Natural killer cell treated with Interleukin-12 subunit alpha and Interleukin-12 subunit beta and Interleukin-15 and Interleukin-18, amount 100 ng/mL, for 72 hours (primary cell): ENCODE results near the gene SLC44A5. TPM values are rescaled to one million over a fixed set of nuclear protein-coding genes. Genes with fewer than 3 reads are reported as not detected.

Experiments
- ATAC-seq, 2 donors: fragments of 150-1000 bp; cut with Tn5 transposase in 1 of 2; sonication (Bioruptor Pico), chemical (Tn5 transposase) in 1 of 2; 2 replicates each; pipeline ENCODE4 v1.10.0; 2021
- DNase-seq: peaks from one replicate; pipeline ENCODE4 v3.0.0; 2022; ENCODE audit warnings: low spot score
- H3K27ac Mint-ChIP-seq, 2 donors: 1 replicate in 1 of 2; 2 replicates in 1 of 2; pipeline ENCODE4 v1.8.0; 2022; ENCODE audit warnings: mixed read lengths in 2 of 2, mild to moderate bottlenecking in 1 of 2, moderate library complexity in 1 of 2
- H3K27me3 Mint-ChIP-seq, 2 donors: 1 replicate in 1 of 2; 2 replicates in 1 of 2; pipeline ENCODE4 v1.8.0; 2022; ENCODE audit warnings: mixed read lengths in 2 of 2
- H3K36me3 Mint-ChIP-seq: one replicate; pipeline ENCODE4 v1.8.0; 2022; ENCODE audit warnings: mixed read lengths
- H3K4me1 Mint-ChIP-seq, 2 donors: 1 replicate in 1 of 2; 2 replicates in 1 of 2; pipeline ENCODE4 v1.8.0; 2022; ENCODE audit warnings: low read depth in 2 of 2, mixed read lengths in 2 of 2, mild to moderate bottlenecking in 1 of 2
- H3K4me3 Mint-ChIP-seq: one replicate; pipeline ENCODE4 v1.8.0; 2022; ENCODE audit warnings: mixed read lengths
- H3K9me3 Mint-ChIP-seq: 2 replicates; pipeline ENCODE4 v1.8.0; 2022; ENCODE audit warnings: mixed read lengths
- total RNA-seq, 2 donors: library from RNA; stranded (reverse); gene quantifications; one replicate each; pipeline ENCODE4 v1.2.3, GENCODE V29; 2022

SLC44A5 gene
- total RNA-seq, 2 donors from 2014 or later, result 0.14 TPM; not detected in 1

DNA sequence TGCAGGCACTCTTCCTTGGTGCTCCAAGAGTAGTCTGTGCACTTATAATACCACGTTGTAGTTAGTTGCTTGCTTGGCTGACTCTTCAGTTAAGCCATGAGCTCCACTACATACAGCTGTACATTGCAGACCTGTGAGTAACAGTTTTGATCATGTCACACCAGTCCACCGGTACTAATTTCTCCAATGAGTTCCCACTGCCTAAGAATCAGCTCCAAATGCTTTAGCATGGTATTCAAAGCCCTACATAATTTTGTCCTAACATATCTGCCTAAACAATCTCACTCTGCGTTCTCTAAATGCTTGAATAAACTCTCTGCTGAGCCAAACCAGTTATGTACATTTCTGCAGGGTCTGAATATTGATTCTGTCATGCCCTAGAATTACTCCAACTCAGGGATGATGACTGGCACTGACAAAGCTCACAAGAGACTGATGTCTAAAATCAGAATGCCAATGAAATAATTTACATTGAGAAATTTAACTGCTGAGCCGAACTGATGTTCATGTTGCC lies 276.0 kb downstream of the SLC44A5 start:
- Mint-ChIP-seq H3K36me3 (no peaks in the 10 kb centered on the region), H3K4me1 (no peaks in the 10 kb centered on the region), H3K9me3 (peaks cover 7% of the 10 kb centered on the region), H3K27ac (no peak overlapping the region), H3K4me3 (no peak overlapping the region), H3K27me3 (no peaks in the 10 kb centered on the region)
- ATAC-seq (no peak), DNase-seq (no peak)

DNA sequence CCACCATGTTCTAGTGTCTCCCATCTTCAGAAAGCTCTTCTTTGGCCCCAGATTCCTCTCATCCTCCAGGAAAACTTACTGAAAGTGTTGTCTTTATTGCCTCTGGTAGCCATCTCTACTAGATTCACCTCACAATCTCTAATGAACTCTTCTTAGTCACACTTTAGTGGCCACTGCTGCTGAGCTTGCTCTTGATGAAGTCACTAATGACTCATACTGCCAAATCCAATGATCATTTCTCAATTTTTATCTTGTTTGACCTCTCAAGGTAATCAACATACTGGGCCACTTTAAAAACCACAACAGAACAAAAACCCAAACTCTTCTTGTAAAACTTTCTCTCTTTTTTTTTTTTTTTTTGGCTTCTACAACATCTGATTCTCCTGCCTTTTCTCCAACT lies 280.3 kb downstream of the SLC44A5 start:
- ATAC-seq, result no peak
- H3K4me3 Mint-ChIP-seq, result no peak overlapping the region

DNA sequence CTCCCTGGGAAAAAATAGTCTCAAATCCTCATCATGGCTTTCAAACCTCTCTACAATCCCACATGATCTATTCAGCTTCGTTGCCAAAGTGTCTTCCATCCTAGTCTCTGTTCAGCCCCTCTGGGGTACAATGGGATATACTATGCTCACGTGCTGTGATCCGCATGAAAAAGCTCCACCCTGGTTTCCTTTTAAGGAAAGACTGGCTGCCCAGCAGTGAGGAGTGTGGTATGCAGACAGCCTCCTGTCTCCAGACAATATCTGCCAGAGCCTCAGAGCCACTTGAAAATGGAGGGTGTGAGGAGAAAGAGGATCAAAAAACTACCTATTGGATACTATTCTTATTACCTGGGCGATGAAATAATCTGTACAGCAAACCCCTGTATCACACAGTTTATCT lies 282.2 kb downstream of the SLC44A5 start:
- Mint-ChIP-seq H3K4me3 (no peak overlapping the region), H3K27ac (no peak overlapping the region), H3K27me3 (no peaks in the 10 kb centered on the region), H3K9me3 (peaks cover 3% of the 10 kb centered on the region), H3K4me1 (no peaks in the 10 kb centered on the region), H3K36me3 (no peaks in the 10 kb centered on the region)
- DNase-seq (no peak), ATAC-seq (no peak)

More for the DNA sequence above, 280.3 kb downstream of the SLC44A5 start:
- Mint-ChIP-seq H3K9me3 (peaks cover 3% of the 10 kb centered on the region), H3K4me1 (no peaks in the 10 kb centered on the region), H3K27me3 (no peaks in the 10 kb centered on the region), H3K36me3 (no peaks in the 10 kb centered on the region), H3K27ac (no peak overlapping the region)
- no peak for DNase-seq

DNA sequence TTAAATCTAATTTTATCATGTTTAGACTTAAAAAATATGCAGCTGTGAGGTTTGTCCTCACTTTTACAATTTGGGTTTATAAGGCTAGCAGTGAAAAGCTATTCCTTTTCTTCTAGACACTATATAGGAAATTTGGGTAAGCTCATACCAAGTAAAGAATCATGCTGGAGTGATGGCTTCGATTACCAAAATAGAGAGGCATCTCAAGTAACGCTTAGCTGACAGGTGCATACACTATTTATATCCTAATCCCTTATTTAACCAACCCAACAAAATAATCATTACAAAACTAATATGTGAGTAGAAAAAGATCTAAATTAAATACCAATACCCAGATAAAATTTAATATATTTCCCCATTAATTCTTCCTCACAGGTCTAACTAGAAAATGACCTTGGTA lies 283.5 kb downstream of the SLC44A5 start:
- Mint-ChIP-seq H3K4me3 (no peak overlapping the region), H3K27ac (no peak overlapping the region), H3K9me3 (peaks cover 3% of the 10 kb centered on the region), H3K36me3 (no peaks in the 10 kb centered on the region), H3K27me3 (no peaks in the 10 kb centered on the region), H3K4me1 (no peaks in the 10 kb centered on the region)
- ATAC-seq (no peak), DNase-seq (no peak)

DNA sequence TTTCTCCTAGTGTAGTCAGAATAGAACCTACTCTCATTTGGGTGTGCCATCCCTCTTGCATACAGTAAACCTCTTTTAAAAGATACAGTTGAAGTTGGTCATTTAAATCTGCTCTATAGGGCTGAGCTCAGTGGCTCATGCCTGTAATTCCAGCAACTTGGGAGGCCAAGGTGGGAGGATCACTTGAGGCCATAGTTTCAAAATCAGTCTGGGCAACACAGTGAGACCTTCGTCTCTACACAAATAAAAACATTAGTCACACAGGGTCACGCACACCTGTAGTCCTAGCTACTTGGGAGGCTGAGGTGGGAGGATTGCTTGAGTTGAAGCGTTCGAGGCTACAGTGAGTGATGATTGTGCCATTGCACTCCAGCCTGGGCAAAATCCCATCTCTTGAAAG lies 292.9 kb downstream of the SLC44A5 start:
- H3K4me1 Mint-ChIP-seq, result no peaks in the 10 kb centered on the region
- no peak overlapping the region for H3K27ac Mint-ChIP-seq
- peaks cover 10% of the 10 kb centered on the region for H3K9me3 Mint-ChIP-seq
- no peaks in the 10 kb centered on the region for H3K27me3 Mint-ChIP-seq
- H3K36me3 Mint-ChIP-seq, result peaks cover 5% of the 10 kb centered on the region
- DNase-seq (no peak), ATAC-seq (no peak)
- H3K4me3 Mint-ChIP-seq, result no peak overlapping the region

DNA sequence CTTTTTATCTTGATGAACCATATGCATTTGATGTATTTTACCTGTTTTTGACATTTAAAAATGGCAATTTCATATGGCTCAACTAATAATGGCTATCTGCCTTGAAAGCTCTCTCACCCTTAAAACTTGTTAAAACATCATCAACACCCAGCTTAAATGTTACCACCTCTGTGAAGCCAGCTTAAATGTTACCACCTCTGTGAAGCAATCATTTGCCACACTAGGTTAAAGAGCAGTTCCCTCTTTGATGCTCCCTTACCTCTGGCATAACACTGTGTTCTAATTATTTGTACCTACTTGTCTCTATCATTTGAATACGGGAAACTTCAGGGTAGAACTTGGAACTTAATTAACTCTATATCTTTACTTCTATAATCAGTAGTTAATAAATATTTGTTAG lies 294.7 kb downstream of the SLC44A5 start:
- ATAC-seq, result no peak
- peaks cover 10% of the 10 kb centered on the region for H3K9me3 Mint-ChIP-seq

DNA sequence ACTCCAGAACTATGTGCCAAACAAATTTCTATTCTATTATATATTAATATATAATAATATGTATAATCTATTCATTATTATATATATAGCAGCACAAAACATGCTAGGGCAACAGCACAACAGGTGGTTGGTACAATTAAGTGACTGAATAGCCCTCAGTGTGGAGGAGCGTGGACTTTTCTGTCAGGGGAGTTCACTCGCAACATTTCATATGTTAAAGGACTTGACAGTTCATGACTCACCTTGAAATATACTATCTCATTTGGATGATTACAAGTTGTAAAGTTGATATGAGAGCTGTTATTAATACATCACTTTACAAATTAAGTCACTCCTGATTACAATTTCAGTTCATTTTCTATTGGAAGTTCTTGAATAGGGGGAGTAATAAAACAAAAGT lies 298.3 kb downstream of the SLC44A5 start:
- H3K4me3 Mint-ChIP-seq, result no peak overlapping the region
- no peak for DNase-seq
- no peaks in the 10 kb centered on the region for H3K4me1 Mint-ChIP-seq
- H3K36me3 Mint-ChIP-seq, result peaks cover 5% of the 10 kb centered on the region
- H3K9me3 Mint-ChIP-seq, result peaks cover 10% of the 10 kb centered on the region
- no peaks in the 10 kb centered on the region for H3K27me3 Mint-ChIP-seq
- no peak for ATAC-seq
- no peak overlapping the region for H3K27ac Mint-ChIP-seq

More for the DNA sequence above, 294.7 kb downstream of the SLC44A5 start:
- H3K27ac Mint-ChIP-seq, result no peak overlapping the region
- no peak overlapping the region for H3K4me3 Mint-ChIP-seq
- DNase-seq, result no peak
- H3K36me3 Mint-ChIP-seq, result peaks cover 5% of the 10 kb centered on the region
- H3K27me3 Mint-ChIP-seq, result no peaks in the 10 kb centered on the region
- no peaks in the 10 kb centered on the region for H3K4me1 Mint-ChIP-seq

DNA sequence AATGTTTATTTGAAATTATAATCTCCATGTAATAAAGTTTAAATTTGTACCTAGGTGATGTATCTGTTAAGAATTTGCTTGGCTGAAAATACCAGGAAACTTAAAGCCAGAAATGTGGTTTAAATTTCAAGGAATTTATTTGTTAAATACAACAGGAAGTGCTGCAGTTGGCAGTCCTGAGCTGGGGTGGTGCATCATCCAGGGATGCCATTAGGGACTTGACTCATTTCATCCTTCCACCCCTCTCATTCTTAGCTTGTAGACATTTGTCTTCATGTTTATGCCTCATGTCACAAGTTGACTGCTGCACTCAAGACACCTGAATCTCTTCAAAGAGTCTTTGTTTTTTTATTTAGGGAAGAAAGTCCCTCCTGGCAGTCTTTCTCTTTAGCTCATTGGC lies 300.8 kb downstream of the SLC44A5 start:
- H3K36me3 Mint-ChIP-seq, result no peaks in the 10 kb centered on the region
- no peaks in the 10 kb centered on the region for H3K4me1 Mint-ChIP-seq
- no peak for ATAC-seq
- no peak overlapping the region for H3K4me3 Mint-ChIP-seq
- H3K9me3 Mint-ChIP-seq, result no peaks in the 10 kb centered on the region
- DNase-seq, result no peak
- H3K27ac Mint-ChIP-seq, result no peak overlapping the region
- H3K27me3 Mint-ChIP-seq, result no peaks in the 10 kb centered on the region

DNA sequence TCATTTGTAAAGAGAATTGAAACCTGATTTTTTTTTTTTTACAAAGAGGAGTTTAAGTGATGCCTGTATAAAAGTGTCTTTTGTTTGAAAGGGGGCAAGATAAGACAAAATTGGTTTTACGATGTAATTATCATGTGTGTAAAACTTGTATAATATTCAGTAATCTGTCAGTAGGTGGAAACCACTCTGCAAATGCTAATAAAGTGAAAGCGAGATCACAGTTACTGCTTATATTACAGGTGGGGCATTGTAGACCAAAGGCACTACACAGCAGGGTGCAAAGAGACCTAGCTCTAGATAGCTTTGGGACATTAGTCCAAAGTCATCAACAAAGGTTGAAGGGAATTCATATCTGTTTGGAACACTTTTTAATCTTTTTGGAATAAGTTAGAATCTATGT lies 302.5 kb downstream of the SLC44A5 start:
- Mint-ChIP-seq H3K4me1 (no peaks in the 10 kb centered on the region), H3K27ac (no peak overlapping the region), H3K27me3 (no peaks in the 10 kb centered on the region), H3K9me3 (no peaks in the 10 kb centered on the region), H3K4me3 (no peak overlapping the region), H3K36me3 (no peaks in the 10 kb centered on the region)
- ATAC-seq, result no peak
- no peak for DNase-seq

DNA sequence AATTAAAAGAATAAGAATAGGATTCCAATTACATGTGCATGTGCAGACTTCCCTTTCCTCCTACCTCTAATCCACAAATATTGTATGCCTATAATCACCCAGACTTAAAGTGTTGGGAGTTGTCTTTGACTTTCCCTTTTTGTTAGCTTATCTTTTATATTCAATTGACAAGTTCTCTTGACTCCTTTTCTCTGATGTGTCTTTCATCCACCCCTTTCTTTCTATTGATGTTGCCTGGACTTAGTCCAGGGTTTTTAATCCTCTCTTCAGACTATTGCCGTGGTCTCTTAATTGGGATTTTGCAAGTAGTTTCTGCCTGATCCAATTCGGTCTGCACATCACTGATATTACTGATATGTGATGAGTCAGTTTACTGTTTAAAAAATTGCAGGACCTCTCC lies 305.9 kb downstream of the SLC44A5 start:
- Mint-ChIP-seq H3K4me3 (no peak overlapping the region), H3K27me3 (no peaks in the 10 kb centered on the region), H3K27ac (no peak overlapping the region), H3K36me3 (no peaks in the 10 kb centered on the region), H3K9me3 (no peaks in the 10 kb centered on the region), H3K4me1 (no peaks in the 10 kb centered on the region)
- DNase-seq (no peak), ATAC-seq (no peak)

DNA sequence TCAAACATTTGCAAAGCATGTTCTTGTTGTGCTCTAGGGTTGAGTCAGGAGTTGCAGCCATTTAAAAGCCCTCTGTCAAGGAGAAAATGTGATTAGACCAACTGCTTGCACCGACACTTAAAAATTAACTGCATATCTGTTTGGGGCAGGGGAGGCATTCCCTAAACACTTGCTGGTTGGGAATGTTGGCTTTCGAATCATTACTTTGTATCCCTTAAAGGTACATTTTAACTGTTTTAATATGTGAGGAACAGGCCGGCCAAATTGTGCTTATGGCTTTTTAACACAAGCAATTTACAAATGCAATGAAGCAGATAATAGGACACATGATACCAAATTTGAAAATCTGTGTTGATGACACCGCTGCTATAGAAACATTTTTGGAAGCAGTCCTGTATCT lies 317.6 kb downstream of the SLC44A5 start:
- H3K27me3 Mint-ChIP-seq, result no peaks in the 10 kb centered on the region
- no peaks in the 10 kb centered on the region for H3K4me1 Mint-ChIP-seq
- no peak overlapping the region for H3K27ac Mint-ChIP-seq
- no peaks in the 10 kb centered on the region for H3K9me3 Mint-ChIP-seq
- no peak overlapping the region for H3K4me3 Mint-ChIP-seq
- no peaks in the 10 kb centered on the region for H3K36me3 Mint-ChIP-seq
- no peak for ATAC-seq
- DNase-seq, result no peak

DNA sequence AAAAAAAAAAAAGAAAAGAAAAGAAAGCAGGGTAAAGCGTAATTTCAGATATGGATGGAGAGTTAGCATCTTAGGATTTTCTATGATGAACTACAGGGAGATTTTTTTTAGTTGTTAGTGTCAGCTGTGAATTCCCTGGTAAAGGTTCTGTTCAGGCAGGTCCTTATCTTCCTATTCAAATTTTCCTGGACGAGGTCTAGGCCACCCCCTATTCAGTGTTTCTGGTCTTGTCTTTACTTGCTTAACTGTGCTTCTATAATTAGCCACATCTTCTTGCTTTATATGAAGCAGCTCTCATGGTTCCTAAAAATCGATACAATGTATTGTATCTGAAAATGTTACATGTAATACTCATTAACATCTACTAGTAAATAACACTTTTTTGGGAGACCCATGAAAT lies 318.9 kb downstream of the SLC44A5 start:
- H3K27ac Mint-ChIP-seq, result no peak overlapping the region
- no peaks in the 10 kb centered on the region for H3K4me1 Mint-ChIP-seq
- H3K4me3 Mint-ChIP-seq, result no peak overlapping the region
- DNase-seq, result no peak
- no peaks in the 10 kb centered on the region for H3K27me3 Mint-ChIP-seq
- peaks cover 2% of the 10 kb centered on the region for H3K9me3 Mint-ChIP-seq
- no peaks in the 10 kb centered on the region for H3K36me3 Mint-ChIP-seq
- ATAC-seq, result no peak

DNA sequence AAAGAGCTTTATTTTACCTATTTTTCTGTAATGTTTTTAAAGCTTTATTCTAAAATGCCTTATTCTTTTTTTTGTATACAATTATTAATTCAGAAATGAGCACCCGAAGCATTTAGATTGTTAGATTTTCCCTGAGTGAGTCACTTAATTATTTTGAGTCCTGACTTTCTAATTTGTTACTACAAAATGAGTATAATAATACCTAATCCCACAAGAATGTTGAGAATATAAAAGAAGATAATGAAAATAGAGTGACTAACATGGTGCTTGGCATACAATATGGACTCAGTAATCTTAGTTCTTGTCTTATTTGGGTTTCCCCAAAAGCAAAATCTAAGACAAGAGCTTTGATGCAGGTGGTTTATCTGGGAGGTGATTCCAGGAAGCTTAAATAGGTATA lies 334.5 kb downstream of the SLC44A5 start:
- Mint-ChIP-seq H3K9me3 (peaks cover 23% of the 10 kb centered on the region), H3K4me3 (no peak overlapping the region), H3K36me3 (no peaks in the 10 kb centered on the region), H3K27me3 (no peaks in the 10 kb centered on the region), H3K4me1 (no peaks in the 10 kb centered on the region), H3K27ac (no peak overlapping the region)
- DNase-seq, result no peak
- no peak for ATAC-seq

DNA sequence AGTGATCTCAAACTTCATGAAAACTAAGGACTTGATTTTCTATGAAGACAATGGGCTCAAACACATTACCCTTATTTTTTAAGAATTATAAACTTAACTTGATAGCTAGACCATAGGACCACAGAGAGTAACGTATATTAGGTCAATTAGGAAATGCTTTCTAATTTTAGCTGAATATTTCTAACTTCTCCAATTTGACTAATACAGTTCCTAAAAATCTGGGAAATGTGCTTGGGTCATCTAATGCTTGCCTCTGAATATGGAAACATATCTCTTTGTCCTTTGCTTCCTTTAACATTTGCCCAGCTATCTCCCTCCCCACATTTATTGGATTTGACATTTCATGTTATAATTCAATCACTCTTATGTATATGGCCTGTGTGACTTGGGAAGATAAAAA lies 335.3 kb downstream of the SLC44A5 start:
- DNase-seq (no peak), ATAC-seq (no peak)
- Mint-ChIP-seq H3K27me3 (no peaks in the 10 kb centered on the region), H3K4me1 (no peaks in the 10 kb centered on the region), H3K27ac (no peak overlapping the region), H3K4me3 (no peak overlapping the region), H3K36me3 (no peaks in the 10 kb centered on the region), H3K9me3 (peaks cover 18% of the 10 kb centered on the region)

DNA sequence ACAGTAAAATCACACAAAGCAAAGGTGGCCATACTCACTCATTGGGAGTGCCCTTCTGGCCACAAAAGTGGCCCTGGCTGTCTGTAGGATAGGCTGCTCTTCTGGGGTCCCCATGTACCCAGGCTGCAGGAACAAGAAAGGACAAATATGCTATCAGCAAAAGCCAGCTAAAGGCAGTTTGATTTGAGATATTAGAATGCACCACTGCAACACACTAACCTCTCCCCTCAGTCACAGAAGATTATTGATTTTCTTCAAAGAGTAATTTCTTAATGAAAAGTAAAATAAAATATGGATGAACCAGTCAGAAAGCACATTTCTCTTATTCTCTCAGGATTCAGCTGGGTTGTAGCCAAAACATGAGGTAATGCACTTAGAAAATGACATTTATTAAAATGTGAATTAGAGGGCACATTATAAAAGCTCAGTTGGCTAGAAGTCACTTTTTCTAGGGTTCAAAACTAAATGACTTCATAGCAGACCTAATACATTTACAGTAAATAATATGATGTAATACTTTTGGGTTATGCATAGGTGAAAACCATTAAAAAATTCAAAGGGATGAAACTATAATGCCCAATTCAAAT lies 335.9 kb downstream of the SLC44A5 start:
- Mint-ChIP-seq H3K27me3 (no peaks in the 10 kb centered on the region), H3K4me1 (no peaks in the 10 kb centered on the region), H3K27ac (no peak overlapping the region), H3K4me3 (no peak overlapping the region), H3K9me3 (peaks cover 18% of the 10 kb centered on the region), H3K36me3 (no peaks in the 10 kb centered on the region)
- DNase-seq (no peak), ATAC-seq (no peak)
